WTC11 (cell line): ENCODE measurements around the gene SH3BP2. TPM values are rescaled to one million over a fixed set of nuclear protein-coding genes. Genes with fewer than 3 reads are reported as not detected.

ENCODE experiments used
- ATAC-seq: fragments of 200-7000 bp; cut with Tn5 transposase; 2 replicates; pipeline ENCODE4 v1.10.0; 2021; ENCODE audit warnings: mild to moderate bottlenecking, moderate library complexity
- CTCF ChIA-PET: fragments of 300-600 bp; sonication (Branson Sonifier 250); formaldehyde crosslinking; loops from one replicate; lab custom pipeline; 2021; ENCODE audit warnings: antibody characterized with exemption; lab: Charles Lee
- POLR2A ChIA-PET: fragments of 350-600 bp; sonication (Branson Sonifier 250); formaldehyde crosslinking; loops from one replicate; lab custom pipeline; 2021; ENCODE audit warnings: antibody characterized with exemption; lab: Charles Lee
- DNase-seq: peaks from one replicate; pipeline ENCODE4 v3.0.0; 2021; ENCODE audit warnings: low spot score
- H3K27ac Mint-ChIP-seq: 2 replicates; pipeline ENCODE4 v1.8.0; 2021; ENCODE audit warnings: mixed read lengths
- H3K27me3 Mint-ChIP-seq: 2 replicates; pipeline ENCODE4 v1.8.0; 2021; ENCODE audit warnings: low read depth, mild to moderate bottlenecking, moderate library complexity, mixed read lengths
- H3K36me3 Mint-ChIP-seq: 2 replicates; pipeline ENCODE4 v1.8.0; 2021; ENCODE audit warnings: mixed read lengths
- H3K4me1 Mint-ChIP-seq: 2 replicates; pipeline ENCODE4 v1.8.0; 2022; ENCODE audit warnings: mixed read lengths
- H3K4me3 Mint-ChIP-seq: 2 replicates; pipeline ENCODE4 v1.8.0; 2021; ENCODE audit warnings: mild to moderate bottlenecking, moderate library complexity, mixed read lengths
- H3K9me3 Mint-ChIP-seq: 2 replicates; pipeline ENCODE4 v1.8.0; 2021; ENCODE audit warnings: mixed read lengths
- ELF4 ChIP-seq: sonication (generic); formaldehyde crosslinking; IDR thresholded peaks from 2 replicates; pipeline ENCODE4 v1.8.1; 2022; ENCODE audit warnings: low read depth, mild to moderate bottlenecking, moderate library complexity, missing genetic modification reagents
- ETV6 ChIP-seq: sonication (generic); formaldehyde crosslinking; IDR thresholded peaks from 2 replicates; pipeline ENCODE4 v1.8.1; 2022; ENCODE audit warnings: mild to moderate bottlenecking, missing genetic modification reagents
- FOXP1 ChIP-seq: sonication (generic); formaldehyde crosslinking; IDR thresholded peaks from 2 replicates; pipeline ENCODE4 v1.8.0; 2022; ENCODE audit warnings: missing genetic modification reagents, mild to moderate bottlenecking, moderate library complexity, borderline replicate concordance
- KAT7 ChIP-seq: sonication (generic); formaldehyde crosslinking; IDR thresholded peaks from 2 replicates; pipeline ENCODE4 v1.8.1; 2023; ENCODE audit warnings: missing genetic modification reagents, mild to moderate bottlenecking, borderline replicate concordance
- NFATC4 ChIP-seq: fragments of 250-450 bp; sonication (Bioruptor Pico); IDR thresholded peaks from 2 replicates; pipeline ENCODE4 v1.9.0; 2021; ENCODE audit warnings: mild to moderate bottlenecking
- NFE2L1 ChIP-seq: sonication (generic); formaldehyde crosslinking; IDR thresholded peaks from 2 replicates; pipeline ENCODE4 v1.8.1; 2023; ENCODE audit warnings: missing genetic modification reagents
- NR3C1 ChIP-seq: sonication (generic); formaldehyde crosslinking; conservative IDR thresholded peaks from 2 replicates; pipeline ENCODE4 v1.8.1; 2023; ENCODE audit warnings: low read depth, mild to moderate bottlenecking, missing genetic modification reagents
- OVOL2 ChIP-seq: fragments of 250-450 bp; sonication (Bioruptor Pico); IDR thresholded peaks from 2 replicates; pipeline ENCODE4 v1.9.0; 2021; ENCODE audit warnings: mild to moderate bottlenecking, borderline replicate concordance
- RELA ChIP-seq: sonication (generic); formaldehyde crosslinking; IDR thresholded peaks from 2 replicates; pipeline ENCODE4 v1.8.1; 2022; ENCODE audit warnings: missing genetic modification reagents, mild to moderate bottlenecking, borderline replicate concordance
- ZNF121 ChIP-seq: sonication (generic); formaldehyde crosslinking; IDR thresholded peaks from 2 replicates; pipeline ENCODE4 v1.8.0; 2023; ENCODE audit warnings: missing genetic modification reagents
- ZNF138 ChIP-seq: sonication (generic); formaldehyde crosslinking; conservative IDR thresholded peaks from 2 replicates; pipeline ENCODE4 v1.8.1; 2022; ENCODE audit warnings: mild to moderate bottlenecking, moderate library complexity, missing genetic modification reagents
- ZNF232 ChIP-seq: sonication (generic); formaldehyde crosslinking; IDR thresholded peaks from 2 replicates; pipeline ENCODE4 v1.8.0; 2022; ENCODE audit warnings: mild to moderate bottlenecking, missing genetic modification reagents
- ZNF396 ChIP-seq: fragments of 250-450 bp; sonication (Bioruptor Pico); IDR thresholded peaks from 2 replicates; pipeline ENCODE4 v1.8.0; 2021; ENCODE audit warnings: mild to moderate bottlenecking, moderate library complexity, borderline replicate concordance
- ZNF416 ChIP-seq: fragments of 250-450 bp; sonication (Bioruptor Pico); IDR thresholded peaks from 2 replicates; pipeline ENCODE4 v1.9.0; 2021; ENCODE audit warnings: mild to moderate bottlenecking, inconsistent platforms
- total RNA-seq: library from RNA; stranded (reverse); gene quantifications from 3 replicates; pipeline ENCODE4 v1.2.3, GENCODE V29; 2021
- TF ChIP-seq, protein P1 (sequence below): sonication (generic); formaldehyde crosslinking; IDR thresholded peaks from 2 replicates; pipeline ENCODE4 v1.8.1; 2023; ENCODE audit warnings: mild to moderate bottlenecking, moderate library complexity, missing genetic modification reagents
- TF ChIP-seq, protein P2 (sequence below): fragments of 250-450 bp; sonication (Bioruptor Pico); IDR thresholded peaks from 2 replicates; pipeline ENCODE4 v1.9.0; 2021; ENCODE audit warnings: mild to moderate bottlenecking, borderline replicate concordance
- TF ChIP-seq, protein P3 (sequence below): sonication (generic); formaldehyde crosslinking; IDR thresholded peaks from 2 replicates; pipeline ENCODE4 v1.8.1; 2023; ENCODE audit warnings: mild to moderate bottlenecking, missing genetic modification reagents, moderate library complexity
- TF ChIP-seq, protein P4 (sequence below): sonication (generic); formaldehyde crosslinking; IDR thresholded peaks from 2 replicates; pipeline ENCODE4 v1.8.1; 2022; ENCODE audit warnings: low read depth, missing genetic modification reagents, borderline replicate concordance
- TF ChIP-seq, protein P5 (sequence below): sonication (generic); formaldehyde crosslinking; IDR thresholded peaks from 2 replicates; pipeline ENCODE4 v1.8.1; 2022; ENCODE audit warnings: low read depth, mild to moderate bottlenecking, moderate library complexity, missing genetic modification reagents, borderline replicate concordance

SH3BP2 gene
- total RNA-seq, 1 experiment from 2014 or later = 49.1 TPM

DNA sequence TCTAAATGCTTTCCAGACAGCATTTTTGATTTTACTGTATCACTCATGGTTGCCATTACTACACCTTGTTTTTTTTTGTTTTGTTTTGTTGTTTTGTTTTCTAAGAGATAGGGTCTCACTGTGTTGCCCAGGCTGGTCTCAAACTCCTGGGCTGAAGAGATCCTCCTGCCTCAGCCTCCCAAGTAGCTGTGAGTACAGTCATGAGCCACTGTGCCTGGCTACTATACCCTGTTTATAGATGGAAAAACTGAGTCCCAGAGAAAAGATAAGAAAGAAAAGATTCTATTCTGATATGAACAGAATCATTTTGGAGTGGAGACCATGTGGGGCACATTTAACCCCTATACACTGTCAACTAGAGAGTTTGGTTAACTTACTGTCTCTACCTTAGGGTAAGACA, 70.8 kb downstream of the SH3BP2 start:
- POLR2A ChIA-PET = interaction anchor here (0.6 kb wide), 1 partner anchor 18 kb away, joined by 3 read pairs; no protein-coding TSS in a partner anchor
- TF ChIP-seq ZNF138 (CRISPR knock-in tag) = no peak
- peak; percentile 88; the same call in 1 of the 2 replicates for TF ChIP-seq ZNF121 (CRISPR knock-in tag)
- no peak for TF ChIP-seq ZNF416 (CRISPR knock-in tag)
- no peak for DNase-seq
- H3K9me3 Mint-ChIP-seq = no peaks in the 10 kb centered on the region
- H3K4me1 Mint-ChIP-seq = peaks cover 84% of the 10 kb centered on the region
- no peak overlapping the region for H3K4me3 Mint-ChIP-seq
- ATAC-seq = no peak
- H3K27me3 Mint-ChIP-seq = no peaks in the 10 kb centered on the region
- H3K36me3 Mint-ChIP-seq = no peaks in the 10 kb centered on the region
- H3K27ac Mint-ChIP-seq = no peak overlapping the region
- CTCF ChIA-PET = no interaction called here

DNA sequence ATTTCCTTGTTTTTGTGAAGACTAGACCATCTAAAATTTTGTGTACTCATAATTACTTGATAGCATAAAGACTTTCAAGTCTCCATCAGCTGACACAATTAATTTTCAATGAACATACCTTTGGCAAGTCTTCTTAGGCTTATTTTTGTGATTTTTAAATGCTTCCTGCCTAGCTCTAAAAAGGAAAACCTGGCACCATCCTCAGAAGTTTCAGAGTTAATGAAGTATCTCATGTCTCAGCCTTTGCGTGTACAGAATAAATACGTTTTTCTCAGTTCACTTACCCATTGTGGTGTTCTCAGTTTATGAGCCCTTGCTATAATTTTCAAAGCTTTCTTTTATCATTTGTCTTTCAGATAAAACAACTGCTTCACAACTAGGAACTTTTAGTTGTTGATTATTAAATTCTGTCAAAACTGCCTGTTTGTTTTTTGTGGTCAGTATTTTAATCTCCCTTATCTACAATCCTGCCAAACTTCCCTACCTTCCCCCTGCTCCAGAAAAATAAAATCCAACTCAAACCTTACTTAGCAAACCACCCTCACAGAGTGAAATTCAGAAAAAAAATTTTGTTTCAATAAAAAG, 72.4 kb downstream of the SH3BP2 start:
- Mint-ChIP-seq H3K9me3 (no peaks in the 10 kb centered on the region), H3K4me3 (no peak overlapping the region), H3K27me3 (no peaks in the 10 kb centered on the region), H3K4me1 (peaks cover 87% of the 10 kb centered on the region), H3K27ac (peak overlapping the region; percentile 57), H3K36me3 (no peaks in the 10 kb centered on the region)
- ATAC-seq (no peak), DNase-seq (no peak)
- ChIA-PET CTCF (interaction anchor here (1.0 kb wide), 1 partner anchor 113 kb away, joined by 3 read pairs; no protein-coding TSS in a partner anchor), POLR2A (no interaction called here)
- TF ChIP-seq, protein P1, sequence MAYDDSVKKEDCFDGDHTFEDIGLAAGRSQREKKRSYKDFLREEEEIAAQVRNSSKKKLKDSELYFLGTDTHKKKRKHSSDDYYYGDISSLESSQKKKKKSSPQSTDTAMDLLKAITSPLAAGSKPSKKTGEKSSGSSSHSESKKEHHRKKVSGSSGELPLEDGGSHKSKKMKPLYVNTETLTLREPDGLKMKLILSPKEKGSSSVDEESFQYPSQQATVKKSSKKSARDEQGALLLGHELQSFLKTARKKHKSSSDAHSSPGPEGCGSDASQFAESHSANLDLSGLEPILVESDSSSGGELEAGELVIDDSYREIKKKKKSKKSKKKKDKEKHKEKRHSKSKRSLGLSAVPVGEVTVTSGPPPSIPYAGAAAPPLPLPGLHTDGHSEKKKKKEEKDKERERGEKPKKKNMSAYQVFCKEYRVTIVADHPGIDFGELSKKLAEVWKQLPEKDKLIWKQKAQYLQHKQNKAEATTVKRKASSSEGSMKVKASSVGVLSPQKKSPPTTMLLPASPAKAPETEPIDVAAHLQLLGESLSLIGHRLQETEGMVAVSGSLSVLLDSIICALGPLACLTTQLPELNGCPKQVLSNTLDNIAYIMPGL (CRISPR knock-in tag) = no peak
- TF ChIP-seq RELA (CRISPR knock-in tag) (no peak), KAT7 (no peak)

DNA sequence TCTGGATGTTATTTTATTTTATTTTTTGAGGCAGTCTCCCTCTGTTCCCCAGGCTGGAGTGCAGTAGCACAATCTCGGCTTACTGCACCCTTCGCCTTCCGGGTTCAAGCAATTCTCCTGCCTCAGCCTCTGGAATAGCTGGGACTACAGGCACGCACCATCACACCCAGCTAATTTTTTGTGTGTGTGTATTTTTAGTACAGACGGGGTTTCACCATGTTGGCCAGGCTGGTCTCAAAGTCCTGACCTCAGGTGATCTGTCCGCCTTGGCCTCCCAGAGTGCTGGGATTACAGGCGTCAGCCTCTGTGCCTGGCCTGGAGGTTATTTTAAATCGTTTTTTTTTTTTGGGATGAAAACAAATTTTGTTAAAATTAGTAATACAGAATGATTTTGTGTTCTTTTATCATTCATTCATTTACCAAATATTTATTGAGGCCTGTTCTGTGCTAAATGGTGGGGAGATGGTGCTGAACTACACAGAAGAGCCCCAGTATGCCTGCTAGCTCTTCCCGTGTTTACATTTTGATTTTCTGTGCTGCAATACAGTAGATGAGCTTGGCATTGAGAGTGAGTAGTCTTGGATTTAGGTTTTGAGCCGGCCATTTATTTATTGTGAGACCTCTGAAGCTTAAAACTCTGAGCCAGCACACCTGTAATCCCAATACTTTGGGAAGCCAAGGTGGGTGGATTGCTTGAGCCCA, 73.4 kb downstream of the SH3BP2 start:
- no peaks in the 10 kb centered on the region for H3K9me3 Mint-ChIP-seq
- peaks cover 80% of the 10 kb centered on the region for H3K4me1 Mint-ChIP-seq
- H3K36me3 Mint-ChIP-seq = peaks cover 3% of the 10 kb centered on the region; the same call in 1 of the 2 replicates
- peak overlapping the region; percentile 30; the same call in 1 of the 2 replicates for H3K27ac Mint-ChIP-seq
- ChIA-PET POLR2A (no interaction called here), CTCF (interaction anchor here (0.9 kb wide), 1 partner anchor 29 kb away, joined by 3 read pairs; no protein-coding TSS in a partner anchor)
- DNase-seq (no peak), ATAC-seq (no peak)
- no peaks in the 10 kb centered on the region for H3K27me3 Mint-ChIP-seq
- no peak overlapping the region for H3K4me3 Mint-ChIP-seq
- TF ChIP-seq ELF4 (CRISPR knock-in tag) (no peak), ETV6 (no peak), NFE2L1 (CRISPR knock-in tag) (no peak), NFATC4 (CRISPR knock-in tag) (no peak), OVOL2 (CRISPR knock-in tag) (no peak), ZNF232 (CRISPR knock-in tag) (no peak), NR3C1 (CRISPR knock-in tag) (no peak), ZNF396 (CRISPR knock-in tag) (no peak), ZNF138 (CRISPR knock-in tag) (no peak), FOXP1 (CRISPR knock-in tag) (no peak)
- TF ChIP-seq, protein P2, sequence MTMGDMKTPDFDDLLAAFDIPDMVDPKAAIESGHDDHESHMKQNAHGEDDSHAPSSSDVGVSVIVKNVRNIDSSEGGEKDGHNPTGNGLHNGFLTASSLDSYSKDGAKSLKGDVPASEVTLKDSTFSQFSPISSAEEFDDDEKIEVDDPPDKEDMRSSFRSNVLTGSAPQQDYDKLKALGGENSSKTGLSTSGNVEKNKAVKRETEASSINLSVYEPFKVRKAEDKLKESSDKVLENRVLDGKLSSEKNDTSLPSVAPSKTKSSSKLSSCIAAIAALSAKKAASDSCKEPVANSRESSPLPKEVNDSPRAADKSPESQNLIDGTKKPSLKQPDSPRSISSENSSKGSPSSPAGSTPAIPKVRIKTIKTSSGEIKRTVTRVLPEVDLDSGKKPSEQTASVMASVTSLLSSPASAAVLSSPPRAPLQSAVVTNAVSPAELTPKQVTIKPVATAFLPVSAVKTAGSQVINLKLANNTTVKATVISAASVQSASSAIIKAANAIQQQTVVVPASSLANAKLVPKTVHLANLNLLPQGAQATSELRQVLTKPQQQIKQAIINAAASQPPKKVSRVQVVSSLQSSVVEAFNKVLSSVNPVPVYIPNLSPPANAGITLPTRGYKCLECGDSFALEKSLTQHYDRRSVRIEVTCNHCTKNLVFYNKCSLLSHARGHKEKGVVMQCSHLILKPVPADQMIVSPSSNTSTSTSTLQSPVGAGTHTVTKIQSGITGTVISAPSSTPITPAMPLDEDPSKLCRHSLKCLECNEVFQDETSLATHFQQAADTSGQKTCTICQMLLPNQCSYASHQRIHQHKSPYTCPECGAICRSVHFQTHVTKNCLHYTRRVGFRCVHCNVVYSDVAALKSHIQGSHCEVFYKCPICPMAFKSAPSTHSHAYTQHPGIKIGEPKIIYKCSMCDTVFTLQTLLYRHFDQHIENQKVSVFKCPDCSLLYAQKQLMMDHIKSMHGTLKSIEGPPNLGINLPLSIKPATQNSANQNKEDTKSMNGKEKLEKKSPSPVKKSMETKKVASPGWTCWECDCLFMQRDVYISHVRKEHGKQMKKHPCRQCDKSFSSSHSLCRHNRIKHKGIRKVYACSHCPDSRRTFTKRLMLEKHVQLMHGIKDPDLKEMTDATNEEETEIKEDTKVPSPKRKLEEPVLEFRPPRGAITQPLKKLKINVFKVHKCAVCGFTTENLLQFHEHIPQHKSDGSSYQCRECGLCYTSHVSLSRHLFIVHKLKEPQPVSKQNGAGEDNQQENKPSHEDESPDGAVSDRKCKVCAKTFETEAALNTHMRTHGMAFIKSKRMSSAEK (CRISPR knock-in tag) = no peak
- TF ChIP-seq, protein P3, sequence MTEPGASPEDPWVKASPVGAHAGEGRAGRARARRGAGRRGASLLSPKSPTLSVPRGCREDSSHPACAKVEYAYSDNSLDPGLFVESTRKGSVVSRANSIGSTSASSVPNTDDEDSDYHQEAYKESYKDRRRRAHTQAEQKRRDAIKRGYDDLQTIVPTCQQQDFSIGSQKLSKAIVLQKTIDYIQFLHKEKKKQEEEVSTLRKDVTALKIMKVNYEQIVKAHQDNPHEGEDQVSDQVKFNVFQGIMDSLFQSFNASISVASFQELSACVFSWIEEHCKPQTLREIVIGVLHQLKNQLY = no peak
- TF ChIP-seq, protein P4, sequence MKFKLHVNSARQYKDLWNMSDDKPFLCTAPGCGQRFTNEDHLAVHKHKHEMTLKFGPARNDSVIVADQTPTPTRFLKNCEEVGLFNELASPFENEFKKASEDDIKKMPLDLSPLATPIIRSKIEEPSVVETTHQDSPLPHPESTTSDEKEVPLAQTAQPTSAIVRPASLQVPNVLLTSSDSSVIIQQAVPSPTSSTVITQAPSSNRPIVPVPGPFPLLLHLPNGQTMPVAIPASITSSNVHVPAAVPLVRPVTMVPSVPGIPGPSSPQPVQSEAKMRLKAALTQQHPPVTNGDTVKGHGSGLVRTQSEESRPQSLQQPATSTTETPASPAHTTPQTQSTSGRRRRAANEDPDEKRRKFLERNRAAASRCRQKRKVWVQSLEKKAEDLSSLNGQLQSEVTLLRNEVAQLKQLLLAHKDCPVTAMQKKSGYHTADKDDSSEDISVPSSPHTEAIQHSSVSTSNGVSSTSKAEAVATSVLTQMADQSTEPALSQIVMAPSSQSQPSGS (CRISPR knock-in tag) = no peak
- TF ChIP-seq, protein P5, sequence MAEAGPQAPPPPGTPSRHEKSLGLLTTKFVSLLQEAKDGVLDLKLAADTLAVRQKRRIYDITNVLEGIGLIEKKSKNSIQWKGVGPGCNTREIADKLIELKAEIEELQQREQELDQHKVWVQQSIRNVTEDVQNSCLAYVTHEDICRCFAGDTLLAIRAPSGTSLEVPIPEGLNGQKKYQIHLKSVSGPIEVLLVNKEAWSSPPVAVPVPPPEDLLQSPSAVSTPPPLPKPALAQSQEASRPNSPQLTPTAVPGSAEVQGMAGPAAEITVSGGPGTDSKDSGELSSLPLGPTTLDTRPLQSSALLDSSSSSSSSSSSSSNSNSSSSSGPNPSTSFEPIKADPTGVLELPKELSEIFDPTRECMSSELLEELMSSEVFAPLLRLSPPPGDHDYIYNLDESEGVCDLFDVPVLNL (CRISPR knock-in tag) = no peak
